ENCODE measurements around the gene HDAC11.
"Not testable (repeated sequence)": the region's sequence is repeated elsewhere in the genome, so short reads cannot be mapped to it uniquely, and the experiment has no call there.

Gene HDAC11, protein sequence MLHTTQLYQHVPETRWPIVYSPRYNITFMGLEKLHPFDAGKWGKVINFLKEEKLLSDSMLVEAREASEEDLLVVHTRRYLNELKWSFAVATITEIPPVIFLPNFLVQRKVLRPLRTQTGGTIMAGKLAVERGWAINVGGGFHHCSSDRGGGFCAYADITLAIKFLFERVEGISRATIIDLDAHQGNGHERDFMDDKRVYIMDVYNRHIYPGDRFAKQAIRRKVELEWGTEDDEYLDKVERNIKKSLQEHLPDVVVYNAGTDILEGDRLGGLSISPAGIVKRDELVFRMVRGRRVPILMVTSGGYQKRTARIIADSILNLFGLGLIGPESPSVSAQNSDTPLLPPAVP

DNA sequence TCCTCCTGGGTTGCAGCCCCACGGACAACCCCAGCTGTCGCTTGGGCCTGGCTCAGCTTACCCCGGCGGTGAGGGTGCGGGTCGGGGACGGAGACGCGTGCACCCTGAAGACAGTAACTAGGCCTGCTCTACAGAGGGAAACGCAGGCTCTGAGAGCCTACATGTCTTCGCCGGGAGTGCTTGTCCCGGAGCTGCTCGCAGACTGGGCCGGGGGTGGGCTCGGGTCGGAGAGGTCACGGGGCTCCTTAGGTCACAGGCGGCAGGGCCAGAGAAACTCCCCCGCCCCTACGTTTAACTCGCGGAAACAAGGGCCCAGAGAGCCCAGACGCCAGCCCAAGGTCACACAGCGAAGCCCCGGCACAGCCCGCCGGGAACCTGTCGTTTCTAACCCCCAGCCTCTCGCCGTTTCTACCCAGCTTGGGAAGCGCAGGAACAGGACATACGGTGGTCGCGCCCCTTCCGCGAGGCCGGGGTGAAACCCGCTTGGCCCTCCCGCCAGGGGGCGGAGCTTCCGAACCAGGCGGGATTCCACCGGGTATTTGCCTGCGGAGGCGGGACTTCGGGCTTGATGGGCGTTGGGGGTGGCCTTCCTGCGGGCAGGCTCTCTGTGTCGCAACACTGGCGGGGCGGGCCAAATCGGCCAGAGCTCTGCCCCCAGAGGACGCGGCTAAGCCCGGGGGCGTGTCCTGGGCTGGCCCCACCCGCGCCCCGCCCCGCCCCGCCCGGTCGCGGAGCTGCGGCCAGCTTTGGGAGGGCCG is at the start of gene HDAC11:
Gene HDAC11, plus strand, starts transcription at position 725 of the 758 bp plus-strand sequence. CDS start 42 bp downstream, outside the sequence.
- peak; percentile 100 for DNase-seq (ENCODE audit: low spot score)

DNA sequence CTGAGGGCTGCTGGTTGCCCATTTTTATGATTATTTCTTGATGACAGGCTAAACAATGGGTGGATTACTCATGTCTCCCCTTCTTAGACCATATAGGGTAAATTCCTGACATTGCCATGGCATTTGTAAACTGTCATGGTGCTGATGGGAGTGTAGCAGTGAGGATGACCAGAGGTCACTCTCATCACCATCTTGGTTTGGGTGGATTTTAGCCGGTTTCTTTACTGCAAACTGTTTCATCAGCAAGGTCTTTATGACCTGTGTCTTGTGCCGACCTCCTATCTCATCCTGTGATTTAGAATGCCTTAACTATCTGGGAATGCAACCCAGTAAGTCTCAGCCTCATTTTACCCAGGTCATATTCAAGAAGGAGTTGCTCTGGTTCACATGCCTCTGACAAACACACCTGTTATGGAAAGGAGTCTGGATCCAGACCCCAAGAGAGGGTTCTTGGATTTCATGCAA is 49.7 kb upstream of the HDAC11 start:
- not testable (repeated sequence) for DNase-seq (ENCODE audit: low spot score)

DNA sequence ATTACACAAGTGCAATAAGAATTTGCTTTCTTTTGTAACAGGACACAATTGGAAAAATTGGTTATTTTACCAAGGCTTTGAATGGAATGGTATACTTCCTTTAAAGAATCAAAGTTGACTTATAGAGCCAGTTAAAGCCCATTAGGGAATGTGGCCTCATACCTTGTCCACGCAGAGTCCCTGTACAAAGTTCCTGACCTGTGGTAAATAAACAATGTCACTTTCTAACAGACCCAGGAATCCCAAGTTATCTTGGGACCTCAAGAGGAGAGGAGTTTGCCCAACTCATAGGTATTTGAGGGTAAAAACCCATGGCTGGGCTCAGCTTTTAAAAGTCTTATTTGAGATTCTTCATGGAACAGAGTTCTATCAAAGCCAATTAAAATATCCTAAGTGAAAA is 48.0 kb upstream of the HDAC11 start:
- DNase-seq (ENCODE audit: low spot score): no peak

DNA sequence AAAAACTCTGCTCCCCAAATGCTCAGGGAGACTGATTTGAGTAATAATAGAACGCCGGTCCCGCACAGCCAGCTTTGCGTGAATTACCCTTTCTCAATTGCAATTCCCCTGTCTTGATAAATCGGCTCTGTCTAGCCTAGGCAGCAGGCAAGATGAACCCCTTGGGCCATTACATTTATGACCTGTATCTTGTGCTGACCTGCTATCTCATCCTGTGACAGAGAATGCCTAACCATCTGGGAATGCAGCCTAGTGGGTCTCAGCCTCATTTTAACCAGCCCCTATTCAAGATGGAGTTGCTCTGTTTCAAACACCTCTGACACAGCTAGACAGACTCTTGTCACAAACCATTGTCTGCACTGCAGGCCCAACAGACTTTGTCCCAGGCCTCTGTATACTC is 46.2 kb upstream of the HDAC11 start:
- no peak for DNase-seq (ENCODE audit: low spot score)

DNA sequence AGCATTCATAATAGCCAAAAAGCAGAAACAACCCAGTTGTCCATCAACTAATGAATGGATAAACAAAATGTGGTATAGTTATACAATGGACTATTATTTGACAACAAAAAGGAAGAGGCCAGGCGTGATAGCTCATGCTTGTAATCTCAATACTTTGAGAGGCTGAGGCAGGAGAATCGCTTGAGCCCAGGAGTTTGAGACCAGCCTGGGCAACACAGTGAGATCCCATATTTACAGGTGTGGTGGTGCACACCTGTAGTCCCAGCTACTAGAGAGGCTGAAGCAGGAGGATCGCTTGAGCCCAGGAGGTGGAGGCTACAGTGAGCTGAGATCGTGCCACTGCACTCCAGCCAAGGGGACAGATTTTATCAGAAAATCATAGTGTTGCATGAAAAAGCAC is 43.9 kb upstream of the HDAC11 start:
- DNase-seq (ENCODE audit: low spot score): not testable (repeated sequence)

DNA sequence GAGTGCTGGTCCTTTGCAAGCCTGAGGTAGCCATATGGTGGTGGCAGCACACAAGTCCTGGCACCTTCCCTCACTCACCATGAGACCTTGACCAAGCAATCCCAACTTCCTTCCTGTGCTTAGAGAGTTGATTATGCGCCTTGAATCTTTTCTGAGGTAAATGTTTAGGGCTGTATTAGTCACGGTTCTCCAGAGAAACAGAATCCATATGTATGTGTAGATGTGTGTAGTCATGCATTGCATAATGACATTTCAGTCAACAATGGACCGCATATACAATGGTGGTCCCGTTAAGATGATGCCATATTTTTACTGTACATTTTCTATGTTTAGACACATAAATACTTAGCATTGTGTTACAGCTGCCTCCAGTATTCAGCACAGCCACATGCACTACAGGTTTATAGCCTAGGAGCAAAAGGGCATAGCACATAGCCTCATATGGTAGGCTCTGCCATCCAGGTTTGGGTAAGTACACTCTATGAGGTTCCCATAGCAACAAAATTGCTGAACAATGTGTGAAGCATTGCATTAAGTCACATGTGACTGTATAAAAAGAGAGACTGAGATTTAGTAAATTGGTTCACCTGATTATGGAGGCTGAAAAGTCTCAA is 39.8 kb upstream of the HDAC11 start:
- DNase-seq (ENCODE audit: low spot score): no peak

DNA sequence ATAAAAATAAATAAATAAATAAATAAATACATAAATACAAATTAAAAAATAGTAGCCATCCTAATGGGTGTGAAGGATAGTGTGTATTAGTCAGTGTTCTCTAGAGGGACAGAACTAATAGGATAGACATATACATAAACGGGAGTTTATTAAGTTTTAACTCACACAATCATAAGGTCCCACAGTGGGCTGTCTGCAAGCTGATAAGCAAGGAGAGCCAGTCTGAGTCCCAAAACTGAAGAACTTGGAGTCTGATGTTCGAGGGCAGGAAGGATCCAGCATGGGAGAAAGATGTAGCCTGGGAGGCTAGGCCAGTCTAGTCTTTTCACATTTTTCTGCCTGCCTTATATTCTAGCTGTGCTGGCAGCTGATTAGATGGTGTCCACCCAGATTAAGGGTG is 37.2 kb upstream of the HDAC11 start:
- not testable (repeated sequence) for DNase-seq (ENCODE audit: low spot score)

DNA sequence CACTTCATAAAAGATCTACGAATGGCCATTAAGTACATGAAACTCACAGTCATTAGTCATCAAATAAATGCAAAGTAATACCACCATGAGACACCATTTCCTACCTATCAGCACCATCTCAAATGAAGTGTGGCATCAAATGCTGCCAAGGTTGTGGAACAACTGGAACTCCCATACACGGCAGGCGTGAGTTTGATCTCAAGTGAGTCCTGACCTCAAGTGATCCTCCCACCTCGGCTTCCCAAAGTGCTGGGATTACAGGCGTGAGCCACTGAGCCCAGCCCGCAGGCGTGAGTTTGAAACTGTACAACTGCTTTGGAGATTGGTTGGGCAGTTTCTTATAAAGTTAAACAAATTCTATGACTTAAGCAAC is 28.8 kb upstream of the HDAC11 start:
- DNase-seq (ENCODE audit: low spot score): no peak

DNA sequence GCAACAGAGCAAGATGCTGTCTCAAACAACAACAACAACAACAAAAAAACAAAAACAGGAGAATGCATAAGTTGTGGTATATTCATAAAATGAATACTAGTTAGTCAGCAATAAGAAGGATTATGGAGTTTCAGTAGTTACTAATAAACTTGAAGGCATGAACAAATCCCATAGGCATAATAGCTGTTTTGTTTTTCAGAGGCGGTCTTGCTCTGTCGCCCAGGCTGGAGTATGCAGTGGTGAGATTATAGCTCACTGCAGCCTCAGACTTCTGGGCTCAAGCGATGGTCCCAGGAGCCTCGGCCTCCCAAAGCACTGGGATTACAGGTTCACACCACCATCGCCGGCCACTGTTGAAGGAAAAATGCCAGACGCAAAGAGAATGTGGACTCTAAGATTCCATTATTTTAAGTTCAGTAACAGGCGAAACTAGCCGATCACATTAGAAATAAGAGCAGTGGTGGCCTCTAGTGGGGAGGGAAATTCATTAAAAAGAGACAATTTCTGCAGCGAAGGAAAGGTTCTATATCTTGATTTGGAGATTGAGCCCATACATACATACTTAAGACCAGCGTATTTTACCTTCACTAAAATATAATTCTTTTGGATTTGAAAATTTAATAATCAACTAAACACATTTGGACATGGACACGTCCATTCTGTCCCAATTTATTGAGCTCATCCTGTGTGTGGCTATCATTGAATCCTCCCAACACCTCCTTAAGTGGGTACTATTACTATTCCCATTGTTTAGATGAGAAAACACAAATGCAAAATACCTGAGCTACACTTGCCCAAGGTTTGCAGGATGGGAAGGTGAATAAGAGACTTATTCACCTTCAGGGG is 27.4 kb upstream of the HDAC11 start:
- DNase-seq (ENCODE audit: low spot score): peak; percentile 87

DNA sequence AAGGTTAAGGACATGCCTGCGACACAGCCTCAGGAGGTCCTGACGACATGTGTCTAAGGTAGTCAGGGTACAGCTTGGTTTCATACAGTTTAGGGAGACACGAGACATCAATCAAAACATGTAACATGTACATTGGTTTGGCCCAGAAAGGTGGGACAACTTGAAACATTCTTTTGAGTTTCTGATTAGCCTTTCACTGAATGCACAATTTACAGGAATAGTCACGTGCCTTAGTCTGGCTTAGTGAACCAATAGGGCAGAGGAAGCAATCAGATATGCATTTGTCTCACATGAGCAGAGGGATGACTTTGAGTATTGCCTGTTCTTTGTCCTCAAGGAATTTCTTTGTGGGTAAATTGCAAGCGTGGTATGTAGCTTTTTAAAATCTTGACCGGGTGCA is 24.5 kb upstream of the HDAC11 start:
- no peak for DNase-seq (ENCODE audit: low spot score)

DNA sequence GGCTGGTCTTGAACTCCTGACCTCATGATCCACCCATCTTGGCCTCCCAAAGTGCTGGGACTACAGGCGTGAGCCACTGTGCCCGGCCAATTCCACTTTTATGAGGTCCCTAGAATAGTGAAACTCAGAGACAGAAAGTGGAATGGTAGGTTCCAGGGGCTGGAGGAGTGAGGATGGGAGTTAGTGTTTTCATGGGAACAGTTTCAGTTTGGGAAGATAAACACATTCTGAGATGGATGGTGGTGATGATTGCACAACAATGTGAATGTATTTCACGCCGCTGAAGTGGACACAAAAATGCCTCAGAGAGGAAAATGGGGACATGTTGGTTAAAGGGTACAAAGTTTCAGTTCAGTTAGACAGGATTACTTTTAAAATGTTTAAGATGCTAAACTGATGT is 22.5 kb upstream of the HDAC11 start:
- DNase-seq (ENCODE audit: low spot score): no peak

DNA sequence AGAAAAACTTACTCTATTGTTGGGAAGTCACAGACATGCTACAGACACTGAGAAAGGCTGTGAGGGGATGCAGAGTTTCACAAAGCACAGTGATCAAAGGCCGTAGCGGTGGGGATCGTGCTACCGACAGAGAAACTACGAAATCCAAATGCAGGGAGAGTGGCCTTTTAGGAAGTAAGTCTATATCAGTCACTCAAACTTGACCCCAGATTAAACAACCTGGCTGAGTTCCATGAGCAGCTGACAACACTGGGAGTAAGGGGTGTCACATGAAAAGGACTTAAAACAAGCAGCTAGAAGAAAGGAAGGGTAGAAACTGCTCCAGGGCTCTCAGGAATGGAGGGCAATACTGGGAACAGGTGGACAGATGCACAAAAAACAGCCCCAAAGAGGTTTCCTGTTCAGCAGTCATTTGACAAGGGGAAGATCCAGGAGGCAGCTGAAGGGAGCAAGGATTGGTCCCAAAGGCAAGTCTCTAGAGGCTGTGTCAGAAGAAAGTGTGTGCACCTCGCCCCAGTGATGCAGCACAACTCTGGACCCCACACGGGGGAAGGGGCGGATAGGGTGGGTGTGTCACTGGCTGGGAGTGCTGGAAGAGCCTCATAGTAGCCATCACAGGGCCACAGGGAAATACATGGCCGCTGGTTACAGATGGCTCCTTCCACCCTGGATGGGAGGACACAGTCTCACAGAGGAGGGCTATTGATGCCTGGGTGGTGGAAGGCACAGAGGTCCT is 20.3 kb upstream of the HDAC11 start:
- DNase-seq (ENCODE audit: low spot score): no peak

DNA sequence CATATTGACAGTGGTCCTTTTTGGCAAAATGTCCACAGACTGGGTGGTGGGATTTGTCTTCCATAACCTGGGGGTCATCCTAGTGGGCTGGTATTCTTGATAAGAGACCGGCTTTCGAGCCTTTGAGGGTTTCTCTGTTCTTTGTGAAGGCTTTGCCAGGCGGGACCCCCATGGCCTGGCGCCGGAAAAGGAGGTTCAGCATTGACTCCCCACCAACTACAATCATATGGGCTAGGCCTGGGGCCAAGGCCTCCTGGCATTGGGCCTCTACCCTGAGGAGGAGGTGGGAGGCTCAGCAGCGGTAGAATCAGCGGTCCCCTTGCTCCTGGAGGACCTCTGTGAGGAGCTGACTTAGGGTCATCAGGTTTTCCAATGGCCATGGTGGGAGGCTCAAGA is 19.8 kb upstream of the HDAC11 start:
- no peak for DNase-seq (ENCODE audit: low spot score)

DNA sequence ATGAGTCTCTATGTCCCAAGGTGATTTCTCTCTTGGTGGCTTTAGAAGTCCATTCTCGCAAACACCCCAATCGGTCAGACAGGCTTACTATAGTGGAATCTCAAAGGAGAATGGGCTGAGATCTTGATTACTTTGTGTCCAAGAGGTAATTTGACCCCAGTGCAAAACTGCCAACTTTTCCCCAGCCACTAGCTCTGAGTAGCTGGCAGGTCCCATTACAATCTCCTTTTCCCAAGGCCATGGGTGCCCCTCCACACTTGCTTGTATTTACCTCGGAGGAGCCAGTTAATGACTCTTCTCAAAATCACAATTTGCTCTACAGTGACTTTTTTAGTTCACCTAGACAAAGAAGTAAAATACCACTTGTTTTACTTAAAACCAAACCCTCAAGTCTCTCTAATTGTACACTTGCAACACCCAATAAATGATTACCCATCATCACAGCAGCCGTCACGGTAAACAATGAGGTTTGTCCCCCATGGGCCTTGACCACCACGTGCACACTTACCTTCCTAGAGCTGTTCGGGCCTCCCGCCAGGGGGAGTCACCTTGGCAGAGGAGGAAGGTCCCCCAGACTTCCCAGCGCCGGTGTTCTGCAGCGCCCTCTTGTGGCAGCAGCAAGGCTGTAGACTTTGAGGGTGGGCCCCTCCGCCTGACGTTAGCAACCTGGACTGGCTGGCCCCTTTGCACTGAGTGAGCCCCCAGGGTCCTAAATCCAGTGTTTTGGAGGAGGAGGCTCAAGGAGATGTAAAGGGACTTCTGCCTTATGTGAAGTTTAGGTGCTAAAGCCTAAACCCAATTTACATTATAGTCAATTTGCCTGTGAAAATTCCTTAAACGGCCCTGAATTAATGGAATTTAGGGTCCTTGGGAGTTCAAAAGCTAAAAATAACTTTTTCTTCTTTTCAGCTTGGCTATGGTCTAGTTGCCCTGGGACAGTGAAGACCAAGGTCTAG is 18.7 kb upstream of the HDAC11 start:
- no peak for DNase-seq (ENCODE audit: low spot score)

DNA sequence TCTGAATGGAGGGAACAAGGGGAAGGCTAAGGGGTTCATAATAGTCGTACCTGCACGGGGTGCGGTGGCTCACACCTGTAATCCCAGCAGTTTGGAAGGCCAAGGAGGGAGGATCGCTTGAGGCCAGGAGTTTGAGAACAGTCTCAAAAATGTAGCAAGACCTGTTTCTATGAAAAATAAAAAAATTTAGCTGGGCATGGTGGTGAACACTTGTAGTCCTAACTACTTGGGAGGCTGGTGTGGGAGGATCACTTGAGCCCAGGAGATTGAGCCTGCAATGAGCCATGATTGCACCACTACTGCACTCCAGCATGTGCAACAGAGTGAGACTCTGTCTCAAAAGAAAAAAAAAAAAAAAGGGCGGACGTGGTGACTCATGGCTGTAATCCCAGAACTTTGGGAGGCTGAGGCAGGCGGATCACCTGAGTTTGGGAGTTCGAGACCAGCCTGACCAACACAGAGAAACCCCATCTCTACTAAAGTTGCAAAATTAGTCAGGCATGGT is 17.9 kb upstream of the HDAC11 start:
- no peak for DNase-seq (ENCODE audit: low spot score)

DNA sequence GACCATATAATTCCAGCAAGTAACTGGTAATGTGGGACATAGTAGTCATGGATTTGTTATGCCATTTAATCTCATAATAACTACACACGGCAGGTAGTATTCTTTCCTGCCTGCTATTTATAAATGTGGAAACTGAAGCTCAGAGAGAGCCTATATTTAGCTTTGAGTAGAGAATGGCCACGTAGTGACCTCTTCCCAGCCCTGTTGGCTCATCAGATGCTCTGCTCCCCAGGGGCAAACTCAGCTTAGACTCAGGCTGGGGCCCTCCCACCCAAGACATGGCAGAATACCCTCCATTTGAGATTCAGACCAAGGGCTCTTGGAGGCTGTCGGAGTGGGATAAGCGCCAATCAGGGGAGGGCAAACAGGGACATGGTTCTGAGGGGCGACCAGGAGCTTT is 17.3 kb upstream of the HDAC11 start:
- no peak for DNase-seq (ENCODE audit: low spot score)

DNA sequence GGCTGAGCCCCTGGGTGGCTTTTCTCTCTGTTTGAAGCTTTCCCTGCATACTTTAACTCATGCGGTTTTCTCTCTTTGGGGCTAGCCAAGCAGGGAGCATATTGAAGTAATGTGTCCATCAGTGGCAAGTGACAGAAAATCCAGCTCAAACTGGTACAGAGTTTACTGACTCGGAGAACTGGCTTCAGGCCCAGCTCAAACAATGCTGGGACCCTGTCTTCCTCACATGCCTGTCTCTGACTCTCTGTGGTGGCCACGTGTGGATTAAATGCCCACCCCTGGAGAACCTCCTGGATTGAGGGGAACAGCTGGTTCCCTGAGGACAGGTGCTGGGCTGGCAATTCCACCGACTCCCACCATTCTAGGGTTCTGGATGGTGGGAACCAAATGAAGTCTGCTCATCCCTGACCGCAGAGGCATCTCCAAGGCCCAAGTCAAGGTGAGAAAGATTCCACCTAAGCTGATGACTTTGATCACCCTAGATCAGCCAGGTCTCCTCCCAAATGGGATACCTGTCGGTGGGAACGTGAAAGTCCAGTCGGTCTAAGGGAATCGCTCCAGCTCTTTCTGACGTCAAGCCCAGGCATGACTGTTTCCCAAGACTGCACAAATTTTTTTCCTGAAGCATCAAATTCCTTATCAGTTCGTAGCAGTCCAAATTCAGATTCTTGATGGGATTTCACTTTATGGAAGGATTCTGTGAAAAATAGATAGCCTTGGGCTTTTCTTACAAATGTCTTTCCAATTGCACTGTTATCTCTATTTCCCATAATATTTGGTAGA is 16.3 kb upstream of the HDAC11 start:
- DNase-seq (ENCODE audit: low spot score): peak; percentile 74

DNA sequence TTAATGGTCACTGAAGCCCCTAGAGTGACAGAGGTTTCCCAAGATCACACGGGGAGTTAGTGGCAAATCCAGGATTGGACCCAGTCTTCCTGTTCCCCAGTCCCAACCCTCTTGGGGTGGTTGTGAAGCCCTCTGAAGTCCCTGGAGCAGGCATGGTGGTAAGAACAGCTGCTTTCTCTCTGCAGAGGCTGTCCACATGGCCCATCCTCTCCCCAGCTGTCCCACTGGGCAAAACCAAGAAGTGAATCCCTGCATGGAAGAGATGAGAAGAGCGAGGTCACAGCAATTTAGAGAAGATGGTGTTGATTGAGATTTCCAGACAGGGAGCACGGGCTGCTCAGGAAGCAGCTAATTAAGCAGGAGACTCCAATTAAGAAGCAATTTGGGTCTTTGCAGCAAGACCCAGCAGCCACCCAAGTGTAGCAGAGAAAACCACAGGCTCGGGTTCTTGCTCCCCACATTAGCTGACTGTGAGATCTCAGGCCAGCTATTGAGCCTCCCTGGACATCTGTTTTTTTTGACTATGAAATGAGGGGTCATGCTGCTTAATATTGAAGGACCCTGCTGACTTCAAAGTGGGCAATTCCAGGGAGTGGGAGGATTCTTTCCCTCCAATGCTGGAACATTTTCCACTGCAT is 14.8 kb upstream of the HDAC11 start:
- DNase-seq (ENCODE audit: low spot score): no peak

DNA sequence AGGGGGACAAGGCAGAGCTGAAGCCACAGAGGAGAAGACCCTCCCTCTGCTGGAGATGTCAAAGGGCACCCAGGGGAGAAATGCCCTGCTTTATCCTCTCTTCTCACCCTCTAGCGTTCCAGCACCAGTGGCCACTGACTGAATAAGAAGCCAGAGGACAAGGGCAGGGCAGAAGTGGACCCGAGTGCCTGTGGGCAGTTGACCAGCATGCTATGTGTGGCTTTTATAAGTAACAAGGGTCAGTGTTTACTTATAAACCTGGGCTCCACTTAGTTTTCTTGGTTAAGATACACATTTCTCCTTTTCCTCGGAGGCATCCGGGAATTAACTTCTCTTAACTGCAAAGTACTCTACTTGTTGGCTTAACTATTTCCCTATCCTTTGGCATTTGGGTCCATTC is 13.3 kb upstream of the HDAC11 start:
- no peak for DNase-seq (ENCODE audit: low spot score)
